ENCODE data around the gene CISD3. TPM values are rescaled to one million over a fixed set of nuclear protein-coding genes. Genes with fewer than 3 reads are reported as not detected.

CISD3 gene
- total RNA-seq (2021; fragmentation: NEBNext Ultra II Directional; extraction: Animal tissue kit (Norgen Biotek cat#: 25700)) (11.1 and 11.6 TPM in 2 replicates), polyA plus RNA-seq (2011; rRNA removed) (8.4 and 9.4 TPM in 2 replicates), polyA minus RNA-seq (2011; rRNA and poly(A)+ RNA removed) (1.8 and 3.9 TPM in 2 replicates)
- 6.7 TPM for polyA plus RNA-seq (2011; cell fraction: cytosol; rRNA removed)
- polyA plus RNA-seq (2011; cell fraction: nucleus; rRNA removed), result 7.1 TPM
- polyA plus RNA-seq (2012, experiment 1 of 2), result 7.7 to 15.0 TPM (median 9.7 TPM) in 4 replicates
- polyA plus RNA-seq (2012, experiment 2 of 2), result 8.8 TPM
- polyA plus RNA-seq (2013, experiment 1 of 2), result 7.5 TPM
- polyA plus RNA-seq (2013, experiment 2 of 2), result 8.1 TPM
- polyA minus RNA-seq (2011; cell fraction: cytosol; rRNA and poly(A)+ RNA removed), result 5.7 TPM
- 6.7 TPM for polyA minus RNA-seq (2011; cell fraction: nucleus; rRNA and poly(A)+ RNA removed)
- long read RNA-seq, experiment 1, transcript CISD3-204 (4 exons, 2,074 nt), result major isoform, 9 of 13 reads
- long read RNA-seq, experiment 1, partial matches to known transcripts, result 0 of 13 reads
- long read RNA-seq, experiment 1, other reads (novel, unspliced or antisense), result 2 of 13 reads
- long read RNA-seq, experiment 2, partial matches to known transcripts, result 0 of 1 reads
- long read RNA-seq, experiment 2, other reads (novel, unspliced or antisense), result 1 of 1 reads

- no peak within 1 kb of the TSS for H3K14ac ChIP-seq (ENCODE audit: insufficient read length)
- H3K4ac ChIP-seq (replicated peaks; ENCODE audit: insufficient read length, low read depth, low read length), result peak within 1 kb of the TSS; percentile 4
- peak within 1 kb of the TSS; percentile 90; the same call in 1 of the 2 replicates for H2BK5ac ChIP-seq (ENCODE audit: low read depth, low read length)
- H4K91ac ChIP-seq (replicated peaks; ENCODE audit: insufficient read length, low read length), result peak within 1 kb of the TSS; percentile 77
- ChIA-PET POLR2A (ENCODE audit: partially characterized antibody) (interaction anchor here (1.0 to 7.0 kb wide), 9 partner anchors 11 to 475 kb away, joined by 3 to 40 read pairs (median 12); partner anchors contain the start of genes CWC25, MLLT6, PCGF2 and PSMB3), CTCF (ENCODE audit: partially characterized antibody) (interaction anchor here (0.8 to 3.7 kb wide), 13 partner anchors 10 to 63 kb away, joined by 3 to 29 read pairs (median 5); partner anchors contain the start of gene EPOP)
- peak within 1 kb of the TSS; percentile 80; the same call in 1 of the 2 replicates for H2BK12ac ChIP-seq (ENCODE audit: low read depth, low read length)
- peak within 1 kb of the TSS; percentile 88 to 94 for H3K4me2 ChIP-seq (ENCODE audit: insufficient read depth in 1 of 2, low read depth in 2 of 2, low read length in 2 of 2)
- 4% methylated on average over 26 of the region's 92 CpGs; no CpG with 5 or more reads in 1 of the 2 experiments for WGBS, 2 experiments (ENCODE audit: extremely low coverage in 1 of 2, insufficient coverage in 1 of 2, insufficient read length in 1 of 2, insufficient replicate concordance in 2 of 2, low coverage in 1 of 2, low lambda C conversion rate in 2 of 2, missing lambda C conversion rate in 1 of 2)
- H2BK20ac ChIP-seq (ENCODE audit: low read length), result no peak within 1 kb of the TSS
- H3K27me3 ChIP-seq (replicated peaks in 1 of 4; ENCODE audit: control insufficient read depth in 3 of 4, extremely low read depth in 1 of 4, insufficient read depth in 3 of 4, low read length in 3 of 4), result peaks cover 0 to 17% (median 7%) of the 10 kb centered on the region in 4 experiments; a peak in 3 of 7 replicates
- H3K18ac ChIP-seq (ENCODE audit: extremely low read depth, low read length), result peak within 1 kb of the TSS; percentile 83
- H3K9ac ChIP-seq (replicated peaks in 1 of 4; ENCODE audit: extremely low read depth in 1 of 4, low read depth in 3 of 4, low read length in 3 of 4), result peak within 1 kb of the TSS; percentile 46 to 66 (median 50); a peak in 6 of 7 replicates
- H4K5ac ChIP-seq (ENCODE audit: insufficient read length, low read depth, low read length), result peak within 1 kb of the TSS; percentile 36
- peaks cover 0 to 3% (median 0%) of the 10 kb centered on the region in 4 experiments; a peak in 2 of 8 replicates for H3K36me3 ChIP-seq (ENCODE audit: control insufficient read depth in 2 of 4, insufficient read depth in 4 of 4, low read length in 3 of 4)
- no peak within 1 kb of the TSS for H2BK120ac ChIP-seq (replicated peaks; ENCODE audit: low read depth, low read length)
- no peak within 1 kb of the TSS for H3K27ac ChIP-seq (ENCODE audit: low read depth, low read length)
- no peaks in the 10 kb centered on the region for H3K9me3 ChIP-seq (ENCODE audit: insufficient read depth in 2 of 2, low read depth in 1 of 2, low read length in 1 of 2)
- no peak within 1 kb of the TSS for H3K56ac ChIP-seq (replicated peaks; ENCODE audit: insufficient read length, low read depth, low read length)
- peaks cover 9% of the 10 kb centered on the region; the same call in 1 of the 2 replicates for H3K23me2 ChIP-seq (ENCODE audit: low read depth, low read length)
- H3K79me2 ChIP-seq (ENCODE audit: control insufficient read depth in 1 of 2, insufficient read depth in 2 of 2, low read length in 2 of 2), result no peaks in the 10 kb centered on the region
- H3K23ac ChIP-seq (ENCODE audit: insufficient read length), result no peak within 1 kb of the TSS
- H3K4me1 ChIP-seq (replicated peaks in 1 of 4; ENCODE audit: control insufficient read depth in 3 of 4, insufficient read depth in 4 of 4, low read length in 3 of 4), result peaks cover 0 to 10% (median 5%) of the 10 kb centered on the region in 4 experiments; a peak in 5 of 7 replicates
- DNase-seq (ENCODE audit: low read depth in 1 of 2, low spot score in 2 of 2) (peak in 1 of 2 experiments; percentile 84), FAIRE-seq (no peak)
- peak within 1 kb of the TSS; percentile 2; the same call in 1 of the 2 replicates for H2AK5ac ChIP-seq (ENCODE audit: low read depth, low read length)
- H4K20me1 ChIP-seq (replicated peaks in 1 of 2; ENCODE audit: control insufficient read depth in 1 of 2, insufficient read depth in 2 of 2, low read length in 2 of 2), result peaks cover 4 to 22% of the 10 kb centered on the region in 2 experiments
- peak within 1 kb of the TSS; percentile 47; the same call in 1 of the 2 replicates for H2AFZ ChIP-seq (ENCODE audit: low read length)
- H3K4me3 ChIP-seq (ENCODE audit: extremely low read depth in 1 of 4, insufficient read depth in 2 of 4, low read depth in 3 of 4, low read length in 4 of 4), result peak within 1 kb of the TSS; percentile 48 to 72 (median 63)
- H3K79me1 ChIP-seq (ENCODE audit: low read depth, low read length), result no peaks in the 10 kb centered on the region
- peak within 1 kb of the TSS; percentile 92 for H4K8ac ChIP-seq (ENCODE audit: extremely low read depth, insufficient read depth, low read length)
- H2BK15ac ChIP-seq (ENCODE audit: low read length), result peak within 1 kb of the TSS; percentile 98
- TF ChIP-seq GTF2F1 (IDR thresholded peaks at IDR 0.05; ENCODE audit: borderline replicate concordance, low read depth, low read length) (no peak), NANOG (IDR thresholded peaks at IDR 0.05; ENCODE audit: insufficient read depth, low read depth, low read length, poor library complexity, severe bottlenecking) (peak; percentile 41), HDAC2 (IDR thresholded peaks at IDR 0.05; ENCODE audit: borderline replicate concordance in 1 of 2, low read depth in 2 of 2, low read length in 2 of 2) (0 out of 4 replicates have a peak, but pooled peaks of 1 of the 2 experiments have one; percentile 10), PHF8 (conservative IDR thresholded peaks at IDR 0.05; ENCODE audit: low read depth, low read length) (0 out of 2 replicates have a peak, but pooled peaks have one; percentile 48), SUZ12 (IDR thresholded peaks at IDR 0.05; ENCODE audit: low read length) (no peak), EGR1 (IDR thresholded peaks at IDR 0.05; ENCODE audit: borderline replicate concordance, low read depth, low read length) (peak; percentile 27; the same call in 1 of the 2 replicates), KDM1A (IDR thresholded peaks at IDR 0.05; ENCODE audit: borderline replicate concordance, low read length) (no peak)
Measured at GRCh38 chr17:38729886-38730525, at the start of gene CISD3. Gene CISD3, plus strand, starts transcription at chr17:38730341. Its CDS starts 18 bp downstream, at chr17:38730359.

Measured in H1 (cell line).